Measurements from ENCODE around the gene SETMAR.

SETMAR gene

DNA sequence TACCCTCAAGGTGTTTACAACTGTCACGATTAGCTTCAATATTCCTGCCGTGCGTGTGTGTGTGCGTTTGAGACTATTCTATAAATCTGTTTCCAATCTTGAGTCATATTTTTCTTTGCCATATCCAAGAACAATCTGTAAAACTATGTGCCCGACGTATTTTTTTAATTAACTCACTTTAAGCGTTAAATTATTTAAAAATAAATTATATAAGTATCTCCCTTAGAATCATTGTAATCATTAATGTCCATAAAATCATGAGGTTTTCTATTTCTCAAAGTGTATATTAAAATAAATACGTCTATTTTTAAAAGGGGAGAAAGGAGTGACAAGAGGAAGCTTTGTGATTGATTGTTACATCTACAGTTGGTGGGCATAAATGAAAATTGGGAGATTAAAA lies 2.9 kb downstream of the SETMAR start:
- TF ChIP-seq, protein P1, sequence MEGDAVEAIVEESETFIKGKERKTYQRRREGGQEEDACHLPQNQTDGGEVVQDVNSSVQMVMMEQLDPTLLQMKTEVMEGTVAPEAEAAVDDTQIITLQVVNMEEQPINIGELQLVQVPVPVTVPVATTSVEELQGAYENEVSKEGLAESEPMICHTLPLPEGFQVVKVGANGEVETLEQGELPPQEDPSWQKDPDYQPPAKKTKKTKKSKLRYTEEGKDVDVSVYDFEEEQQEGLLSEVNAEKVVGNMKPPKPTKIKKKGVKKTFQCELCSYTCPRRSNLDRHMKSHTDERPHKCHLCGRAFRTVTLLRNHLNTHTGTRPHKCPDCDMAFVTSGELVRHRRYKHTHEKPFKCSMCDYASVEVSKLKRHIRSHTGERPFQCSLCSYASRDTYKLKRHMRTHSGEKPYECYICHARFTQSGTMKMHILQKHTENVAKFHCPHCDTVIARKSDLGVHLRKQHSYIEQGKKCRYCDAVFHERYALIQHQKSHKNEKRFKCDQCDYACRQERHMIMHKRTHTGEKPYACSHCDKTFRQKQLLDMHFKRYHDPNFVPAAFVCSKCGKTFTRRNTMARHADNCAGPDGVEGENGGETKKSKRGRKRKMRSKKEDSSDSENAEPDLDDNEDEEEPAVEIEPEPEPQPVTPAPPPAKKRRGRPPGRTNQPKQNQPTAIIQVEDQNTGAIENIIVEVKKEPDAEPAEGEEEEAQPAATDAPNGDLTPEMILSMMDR (conservative IDR thresholded peaks at IDR 0.05) = no peak

DNA sequence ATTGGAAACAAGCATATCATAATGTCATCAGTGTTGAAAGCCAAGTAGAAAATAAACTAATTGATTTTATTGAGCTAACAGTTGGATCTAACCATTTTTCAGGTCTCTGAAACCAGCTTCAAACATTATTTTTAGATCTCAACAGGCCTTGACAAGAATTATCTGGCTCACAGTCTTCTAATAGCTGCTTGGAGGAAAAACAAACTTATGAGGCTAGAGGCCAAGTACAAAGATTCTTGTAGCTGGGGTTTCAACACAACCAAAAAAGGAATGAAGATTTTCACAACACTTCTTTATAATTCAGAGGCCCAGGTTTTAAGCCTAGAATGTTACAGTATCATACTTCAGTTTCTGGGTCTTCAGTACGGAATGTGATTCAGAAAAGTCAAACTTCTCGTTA lies 3.7 kb downstream of the SETMAR start:
- no peak overlapping the region for H3K27ac ChIP-seq
- TF ChIP-seq, protein P1 (conservative IDR thresholded peaks at IDR 0.05) = no peak

More for the DNA sequence above, 2.9 kb downstream of the SETMAR start:
- H3K27ac ChIP-seq = no peak overlapping the region

DNA sequence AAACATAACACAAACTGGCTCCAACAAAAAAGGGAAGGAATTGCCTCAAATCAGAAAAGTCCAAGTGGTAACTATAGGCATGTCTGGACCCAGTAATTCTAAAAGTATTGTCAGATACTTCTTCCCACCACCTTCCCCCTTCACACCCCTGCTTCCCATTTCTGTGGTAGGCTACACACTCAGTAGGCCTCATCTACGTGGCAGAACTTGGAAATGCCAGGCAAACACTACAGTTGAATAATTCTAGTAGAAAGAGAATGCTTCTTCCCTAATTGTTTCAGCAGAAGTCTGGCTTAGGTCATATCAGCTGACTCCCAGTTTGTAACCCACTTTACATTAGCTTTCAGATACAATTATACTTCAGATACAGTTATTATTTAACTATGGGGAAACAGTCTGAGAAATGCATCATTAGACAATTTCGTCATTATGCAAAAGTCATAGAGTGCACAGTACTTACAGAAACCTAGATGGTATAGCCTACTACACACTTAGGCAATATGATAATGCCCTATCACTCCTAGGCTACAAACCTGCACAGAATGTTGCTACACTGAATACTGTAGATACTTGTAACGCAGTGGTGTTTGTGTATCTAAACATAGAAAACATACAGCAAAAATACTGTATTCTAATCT lies 6.4 kb downstream of the SETMAR start:
- H3K27ac ChIP-seq = peak overlapping the region; percentile 86
- TF ChIP-seq, protein P1 (conservative IDR thresholded peaks at IDR 0.05) = no peak

DNA sequence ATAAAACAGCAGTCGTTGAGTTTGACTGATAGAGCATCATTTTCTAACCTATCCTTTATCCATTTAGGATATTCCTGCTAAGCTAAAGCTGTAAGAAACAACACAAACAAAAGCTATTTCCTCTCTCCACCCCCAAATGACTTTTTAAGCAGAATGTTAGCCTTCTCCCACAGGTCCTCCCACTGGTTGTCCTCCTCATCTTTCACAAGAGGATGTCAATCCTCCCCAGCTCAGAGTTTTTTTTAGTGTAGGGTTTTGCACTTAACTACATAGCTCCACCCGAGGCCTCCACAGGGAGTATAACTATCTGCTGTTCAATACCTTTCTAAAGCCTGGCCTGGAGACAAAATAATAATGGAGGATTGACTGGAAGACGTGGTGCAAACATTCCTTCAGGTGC lies 7.8 kb downstream of the SETMAR start:
- H3K27ac ChIP-seq = peak overlapping the region; percentile 86
- TF ChIP-seq, protein P1 (conservative IDR thresholded peaks at IDR 0.05) = no peak

DNA sequence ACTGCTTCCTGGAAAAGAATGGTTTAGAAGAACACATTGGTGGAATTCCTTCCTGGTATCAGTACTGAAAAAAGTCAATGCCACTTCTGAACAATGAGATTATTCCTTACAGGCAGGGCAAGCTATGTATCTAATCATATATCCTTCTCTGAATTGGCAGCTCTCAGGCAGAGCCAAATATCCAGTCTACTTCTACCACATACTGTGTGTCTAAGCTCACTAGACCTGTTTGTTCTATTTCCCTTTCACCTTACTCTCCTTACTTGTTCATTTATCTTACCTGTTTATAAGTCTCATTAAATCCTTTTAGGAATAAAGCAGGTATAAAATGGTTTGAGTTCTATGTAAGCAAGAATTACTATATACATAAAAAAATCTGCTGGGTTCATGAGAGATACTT lies 8.3 kb downstream of the SETMAR start:
- TF ChIP-seq, protein P1 (conservative IDR thresholded peaks at IDR 0.05) = no peak
- H3K27ac ChIP-seq = peak overlapping the region; percentile 86

DNA sequence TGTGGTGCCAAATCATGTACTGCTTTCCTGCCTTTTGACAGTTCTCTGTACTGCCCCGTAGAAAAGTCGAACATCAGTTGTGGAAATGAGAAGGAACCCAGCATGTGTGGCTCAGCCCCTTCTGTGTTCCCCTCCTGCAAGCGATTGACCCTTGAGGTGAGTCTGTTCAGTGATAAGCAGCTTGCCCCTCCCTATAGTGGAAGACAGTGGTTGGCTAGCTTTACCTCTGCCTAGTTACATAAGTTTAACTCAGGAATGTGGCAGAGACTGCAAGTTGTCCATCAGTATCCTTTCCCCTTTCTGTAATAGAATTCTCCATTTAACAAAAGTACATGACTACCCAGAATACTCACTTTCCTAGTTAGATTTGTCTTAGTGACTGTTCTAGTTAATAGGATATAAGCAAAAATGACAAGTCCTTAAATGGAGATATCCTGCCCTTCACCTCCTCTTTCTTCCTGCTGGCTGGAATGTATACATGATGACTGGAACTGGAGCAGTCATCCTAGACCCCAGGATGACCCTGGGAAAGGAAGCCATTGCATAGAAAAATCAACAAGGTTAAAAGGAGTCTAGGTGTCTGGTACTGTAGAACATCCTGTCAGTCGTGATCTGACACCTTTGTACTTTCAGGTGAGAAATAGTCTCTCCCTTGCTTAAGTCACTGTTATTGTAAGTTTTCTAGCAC lies 10.6 kb downstream of the SETMAR start:
- TF ChIP-seq, protein P1 (conservative IDR thresholded peaks at IDR 0.05) = no peak
- no peak overlapping the region for H3K27ac ChIP-seq

DNA sequence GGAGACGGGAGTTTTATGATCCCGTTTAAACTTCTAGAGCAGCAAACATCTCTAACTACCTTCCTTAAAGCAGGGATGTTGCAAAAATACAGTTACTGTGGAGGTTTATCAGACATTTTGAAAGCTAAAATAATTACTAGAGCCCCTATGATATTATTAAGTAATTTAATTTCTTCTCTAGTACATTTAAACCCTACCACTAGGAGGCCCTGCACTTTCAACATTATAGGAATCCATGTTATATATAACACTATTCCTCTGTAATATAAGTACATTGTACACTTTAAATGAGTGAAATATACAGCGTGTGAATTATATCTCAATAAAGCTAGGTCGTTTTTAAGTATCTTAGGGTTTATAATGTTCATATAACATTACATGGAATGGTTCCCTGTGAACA lies 11.5 kb downstream of the SETMAR start:
- H3K27ac ChIP-seq = no peak overlapping the region
- TF ChIP-seq, protein P1 (conservative IDR thresholded peaks at IDR 0.05) = peak; percentile 64

All from VCaP (cell line).